ENCODE data around the gene AUH.
"Not testable (repeated sequence)": the region's sequence is repeated elsewhere in the genome, so short reads cannot be mapped to it uniquely, and the experiment has no call there.

The AUH gene

DNA sequence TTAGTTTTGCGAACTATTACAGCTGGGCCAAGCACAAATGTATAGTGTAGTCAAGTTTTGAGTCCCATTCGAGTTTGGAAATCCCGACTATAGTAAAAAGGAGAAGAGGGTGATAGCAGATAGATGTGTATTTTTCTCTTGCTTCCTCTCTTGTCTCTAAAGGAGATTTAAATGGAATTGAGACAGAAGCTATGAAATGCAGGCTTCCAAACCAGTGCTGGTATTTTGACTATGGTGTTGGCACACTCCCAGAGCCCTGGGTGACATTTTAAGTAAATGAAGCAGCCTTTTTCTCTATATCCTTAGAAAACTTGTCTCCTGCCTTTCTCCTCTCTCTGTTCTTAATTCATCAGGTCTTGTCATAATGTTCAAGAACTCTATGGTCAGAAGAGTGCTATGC is 17.7 kb upstream of the AUH start:
- DNase-seq (ENCODE audit: low read depth in 2 of 2): no peak

DNA sequence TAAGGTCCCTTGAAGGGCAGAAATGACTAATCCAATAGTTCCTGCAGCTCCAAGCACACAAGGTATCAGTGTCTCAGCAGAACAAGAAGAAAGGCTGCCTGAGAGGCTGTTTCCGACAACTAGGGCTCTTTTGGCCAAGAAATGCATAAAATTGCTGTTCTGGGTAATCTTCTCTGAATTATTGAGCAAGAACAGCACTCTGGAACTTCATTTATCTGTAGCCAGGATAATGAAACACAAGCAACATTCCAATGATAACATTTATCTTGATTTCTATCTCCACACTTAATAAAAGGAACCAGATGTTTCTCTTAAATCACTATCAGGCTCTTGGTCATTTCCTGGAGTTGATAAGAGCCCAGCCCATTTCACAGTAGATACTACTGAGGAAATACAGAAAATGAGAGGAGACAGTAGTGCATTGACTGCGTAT is 17.0 kb upstream of the AUH start:
- no peak for DNase-seq (ENCODE audit: low read depth in 2 of 2)

DNA sequence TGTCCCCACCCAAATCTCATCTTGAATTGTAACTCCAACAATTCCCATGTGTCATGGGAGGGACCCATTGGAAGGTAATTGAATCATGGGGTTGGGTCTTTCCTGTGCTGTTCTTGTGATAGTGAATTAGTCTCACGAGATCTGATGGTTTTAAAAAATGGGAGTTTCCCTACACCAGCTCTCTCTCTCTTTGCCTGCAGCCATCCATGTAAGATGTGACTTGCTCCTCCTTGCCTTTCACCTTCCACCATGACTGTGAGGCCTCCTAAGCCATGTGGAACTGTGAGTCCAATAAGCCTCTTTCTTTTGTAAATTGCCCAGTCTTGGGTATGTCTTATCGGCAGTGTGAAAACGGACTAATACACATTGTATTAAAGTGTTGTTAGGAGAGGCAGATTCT is 16.3 kb upstream of the AUH start:
- not testable (repeated sequence) for DNase-seq (ENCODE audit: low read depth in 2 of 2)

DNA sequence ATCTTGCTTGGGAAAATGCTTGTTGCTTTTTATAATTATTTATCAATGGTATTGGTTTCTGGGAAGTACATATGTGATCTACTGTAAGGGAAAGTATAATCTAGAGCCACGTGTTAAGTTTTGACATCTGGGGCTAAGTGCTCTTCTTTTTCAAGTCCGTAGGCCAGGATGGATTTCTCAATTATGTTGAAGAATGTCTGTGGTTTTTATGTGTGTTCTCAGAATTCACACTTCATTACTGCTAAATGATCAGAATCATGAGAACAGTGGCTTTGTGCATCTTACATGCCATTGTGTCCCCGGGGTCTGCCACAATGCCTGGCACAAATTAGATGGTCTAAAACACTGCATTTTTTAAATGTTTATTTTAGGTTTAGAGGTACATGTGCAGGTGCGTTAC is 14.5 kb upstream of the AUH start:
- DNase-seq (ENCODE audit: low read depth in 2 of 2): no peak

DNA sequence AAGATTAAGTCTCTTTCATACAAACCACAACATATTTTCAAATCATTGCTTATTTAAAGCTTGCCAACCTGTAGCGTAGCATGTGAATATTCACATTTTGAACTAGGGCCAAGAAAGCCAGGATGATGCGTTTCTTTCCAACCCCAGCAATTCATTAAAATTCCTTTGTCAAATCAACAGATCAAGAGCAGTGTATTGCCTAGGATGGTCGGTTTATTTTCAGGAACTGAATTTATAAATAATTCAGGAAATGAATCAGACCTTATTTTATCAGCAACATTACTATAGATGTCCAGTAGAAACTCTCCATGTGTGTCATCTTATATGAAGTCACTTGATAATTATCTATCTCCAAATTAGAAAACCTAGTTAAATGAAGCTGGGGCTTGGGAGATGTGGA is 13.2 kb upstream of the AUH start:
- no peak for DNase-seq (ENCODE audit: low read depth in 2 of 2)

DNA sequence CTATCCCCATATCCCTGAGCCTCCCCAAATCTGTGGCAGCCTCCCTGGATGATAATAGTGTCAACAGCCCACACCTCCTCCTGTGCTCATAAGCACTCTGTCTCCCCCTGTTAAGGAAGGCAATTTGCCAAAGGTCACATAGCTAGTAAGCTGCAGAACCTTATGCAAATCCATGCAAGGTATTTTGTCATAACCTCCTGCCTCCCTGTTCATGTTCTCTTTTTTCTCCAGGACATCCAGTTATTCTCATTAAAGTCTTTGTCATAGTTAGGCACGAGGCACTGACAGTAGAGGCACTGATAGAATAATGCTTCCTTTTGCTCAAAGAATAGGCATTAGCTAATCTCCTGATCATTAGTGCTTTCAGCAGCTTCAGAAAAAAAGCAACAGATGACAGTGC is 10.2 kb upstream of the AUH start:
- no peak for DNase-seq (ENCODE audit: low read depth in 2 of 2)

DNA sequence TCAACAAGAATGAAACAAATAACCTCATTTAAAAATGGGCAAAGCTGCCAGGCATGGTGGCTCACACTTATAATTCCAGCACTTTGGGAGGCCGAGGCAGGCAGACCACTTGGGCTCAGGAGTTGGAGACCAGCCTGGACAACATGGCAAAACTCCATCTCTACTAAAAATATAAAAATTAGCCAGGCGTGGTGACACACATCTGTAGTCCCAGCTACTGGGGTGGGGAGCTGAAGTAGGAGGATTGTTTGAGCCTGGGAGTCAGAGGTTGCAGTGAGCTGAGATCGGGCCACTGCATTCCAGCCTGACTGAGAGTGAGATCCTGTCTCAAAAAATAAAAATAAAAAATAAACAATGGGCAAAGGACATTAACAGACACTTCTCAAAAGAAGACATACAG is 8.3 kb upstream of the AUH start:
- DNase-seq (ENCODE audit: low read depth in 2 of 2): not testable (repeated sequence)

DNA sequence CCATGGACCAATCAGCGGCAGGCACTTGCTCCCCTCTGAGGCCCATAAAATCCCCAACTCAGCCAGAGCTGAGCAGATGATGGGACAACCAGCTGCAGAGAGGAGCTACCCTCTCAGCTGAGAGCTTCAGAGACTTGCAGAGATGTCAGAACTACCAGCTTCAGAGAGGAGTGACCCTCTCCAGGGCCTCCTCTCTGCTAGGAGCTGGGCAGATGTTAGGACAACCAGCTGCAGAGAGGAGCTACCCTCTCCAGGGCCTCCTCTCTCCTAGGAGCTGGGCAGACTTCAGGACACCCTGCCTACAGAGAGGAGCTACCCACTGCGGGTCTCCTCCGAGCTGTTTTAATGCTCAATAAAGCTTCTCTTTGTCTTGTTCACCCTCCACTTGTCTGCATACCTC is 3.0 kb upstream of the AUH start:
- no peak for DNase-seq (ENCODE audit: low read depth in 2 of 2)

DNA sequence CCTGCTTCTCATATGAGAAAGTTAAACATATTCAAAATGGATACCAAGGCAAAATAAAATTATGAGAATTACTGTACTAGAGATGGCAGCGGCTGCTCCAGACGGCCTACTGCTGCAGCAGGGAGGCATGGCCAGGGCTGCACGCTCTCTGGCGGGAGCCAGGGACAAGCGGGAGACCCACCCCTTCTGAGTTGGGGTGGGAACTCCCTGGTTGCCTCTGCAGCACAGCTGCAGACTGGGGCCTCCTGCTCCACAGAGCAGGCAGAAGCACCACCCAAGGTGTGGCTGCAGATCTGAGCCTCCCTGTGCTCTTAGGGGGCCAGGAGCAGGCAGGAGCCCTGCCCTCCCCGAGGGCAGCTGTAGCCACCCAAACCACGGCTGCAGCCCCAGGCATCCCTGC is 2.3 kb upstream of the AUH start:
- no peak for DNase-seq (ENCODE audit: low read depth in 2 of 2)

DNA sequence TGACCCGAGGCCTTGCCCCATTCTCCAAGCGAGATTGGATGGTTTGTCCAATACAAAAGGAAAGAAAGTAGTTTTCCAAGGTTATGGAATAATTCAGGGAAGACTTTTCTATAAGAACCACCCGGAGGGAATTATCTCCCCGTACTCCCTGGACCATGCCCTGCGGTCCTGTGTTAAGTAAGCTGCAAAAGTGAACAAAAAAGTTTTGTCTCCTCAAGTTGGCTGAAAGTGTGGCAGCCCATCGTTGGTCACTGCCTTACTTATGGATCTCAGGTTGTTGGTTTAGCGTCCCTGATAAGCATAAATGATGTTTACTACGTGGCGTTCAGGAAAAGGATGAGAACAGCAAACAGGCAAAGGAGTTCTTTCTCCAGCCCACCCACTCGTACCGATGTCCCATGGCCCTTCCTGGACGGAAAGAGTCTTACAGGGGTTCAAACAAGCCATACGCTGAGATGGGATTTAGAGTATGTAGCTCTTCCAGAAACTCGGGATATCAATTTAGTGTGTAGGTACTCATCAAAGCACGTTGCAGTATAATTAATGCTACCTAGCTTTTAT is 413 bp upstream of the AUH start:
- DNase-seq (ENCODE audit: low read depth in 2 of 2): no peak

DNA sequence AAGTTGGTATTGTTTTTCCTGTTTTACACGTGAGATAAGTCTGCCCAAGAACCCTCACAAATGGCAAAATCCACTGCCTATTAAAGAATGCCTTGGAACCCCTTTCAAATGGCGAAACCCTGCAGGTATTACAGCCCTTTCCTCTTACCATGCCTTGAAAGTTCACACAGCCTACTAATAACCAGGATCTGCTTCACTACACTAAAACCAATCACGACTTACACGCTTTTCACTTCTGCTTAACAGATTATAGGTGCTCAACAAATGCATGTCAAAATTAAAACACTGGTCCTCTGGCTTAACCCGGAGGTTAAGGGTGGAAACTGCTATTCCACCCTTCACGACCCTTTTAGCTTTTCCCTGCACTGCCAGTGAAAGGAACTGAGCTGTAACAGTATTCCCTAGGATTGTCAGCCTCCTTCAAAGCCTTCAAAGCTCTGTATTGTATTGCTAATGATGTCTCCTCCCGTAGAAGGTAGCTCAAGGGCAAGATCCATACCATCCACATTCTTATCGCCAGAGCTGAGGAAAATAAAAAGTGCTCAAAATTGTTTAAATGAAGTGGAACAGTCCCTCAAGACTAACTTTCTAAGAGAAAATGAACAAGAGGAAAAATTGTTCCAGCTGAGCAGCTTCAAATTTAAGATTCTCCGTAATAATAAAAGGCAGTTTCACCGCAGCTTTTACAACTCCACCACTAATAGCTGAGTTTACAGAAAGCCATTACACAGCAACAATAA is 997 bp downstream of the AUH start:
- no peak for DNase-seq (ENCODE audit: low read depth in 2 of 2)

DNA sequence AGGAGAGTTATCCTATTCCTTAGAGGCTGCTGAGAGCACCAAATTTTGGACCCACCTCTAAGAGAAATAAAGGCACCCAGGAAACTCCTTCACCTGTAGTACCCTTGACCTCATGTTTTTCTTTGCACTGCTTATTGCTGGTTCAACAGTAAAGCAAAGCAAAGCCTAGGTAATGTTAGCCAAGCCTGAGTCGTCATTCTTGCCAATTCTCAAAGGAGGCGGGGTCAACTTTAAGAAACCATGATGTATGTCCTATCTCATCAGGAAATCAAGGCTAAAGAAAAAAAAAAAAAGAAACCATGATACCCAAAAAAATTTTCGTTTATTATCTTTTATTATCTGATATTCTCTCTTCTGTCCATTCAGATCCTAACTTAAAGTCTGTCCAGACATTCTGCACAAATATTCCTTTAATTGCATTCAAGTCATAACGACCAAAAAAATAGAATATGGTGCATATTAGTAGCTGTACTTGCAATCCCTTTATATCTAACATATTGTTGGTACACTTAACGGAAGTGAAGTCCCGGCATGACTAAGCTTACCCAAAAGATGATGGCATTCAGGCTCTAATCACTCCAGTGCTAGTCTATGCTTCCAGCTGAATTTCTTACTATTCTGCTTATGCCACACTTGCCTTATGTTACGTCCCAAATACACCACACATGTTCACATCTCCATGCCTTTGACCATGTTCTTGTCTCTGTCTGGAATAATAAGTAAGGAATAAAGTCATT is 1.8 kb downstream of the AUH start:
- DNase-seq (ENCODE audit: low read depth in 2 of 2): no peak

DNA sequence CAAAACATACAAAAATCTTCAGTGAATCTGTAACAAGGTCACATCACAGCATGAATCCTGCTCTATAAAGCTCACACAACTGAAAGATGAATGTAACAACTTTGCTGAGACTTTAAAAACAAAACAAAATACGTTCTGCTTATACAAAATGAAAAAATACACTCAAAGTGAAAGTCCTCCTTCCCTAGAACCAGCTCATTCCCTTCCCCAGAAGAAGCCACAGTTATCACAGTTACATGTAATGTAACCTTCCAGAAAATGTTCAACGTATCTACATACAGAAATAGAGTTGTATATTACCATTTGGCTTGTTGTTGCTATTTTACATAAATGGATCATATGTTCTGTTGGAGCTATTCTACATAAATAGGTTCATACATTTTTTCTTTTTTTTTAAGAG is 2.6 kb downstream of the AUH start:
- no peak for DNase-seq (ENCODE audit: low read depth in 2 of 2)

DNA sequence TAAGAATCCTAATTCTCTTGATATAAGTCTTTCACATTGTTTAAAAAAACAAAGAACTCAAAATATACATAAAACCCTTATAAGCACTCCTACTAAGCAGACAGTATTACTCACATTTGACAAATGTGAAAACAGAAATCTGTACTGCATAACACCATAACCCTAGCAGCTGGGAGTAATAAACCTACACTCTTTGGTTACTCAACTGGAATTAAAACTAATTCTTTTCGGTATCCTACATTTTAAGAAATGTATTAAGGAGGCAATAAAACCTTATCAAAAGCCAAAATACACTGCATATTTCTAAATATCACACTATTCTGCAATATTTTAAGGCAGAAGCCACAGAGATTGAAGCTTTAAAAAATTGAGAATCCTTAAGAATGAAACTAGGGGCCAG is 6.8 kb downstream of the AUH start:
- DNase-seq (ENCODE audit: low read depth in 2 of 2): no peak

DNA sequence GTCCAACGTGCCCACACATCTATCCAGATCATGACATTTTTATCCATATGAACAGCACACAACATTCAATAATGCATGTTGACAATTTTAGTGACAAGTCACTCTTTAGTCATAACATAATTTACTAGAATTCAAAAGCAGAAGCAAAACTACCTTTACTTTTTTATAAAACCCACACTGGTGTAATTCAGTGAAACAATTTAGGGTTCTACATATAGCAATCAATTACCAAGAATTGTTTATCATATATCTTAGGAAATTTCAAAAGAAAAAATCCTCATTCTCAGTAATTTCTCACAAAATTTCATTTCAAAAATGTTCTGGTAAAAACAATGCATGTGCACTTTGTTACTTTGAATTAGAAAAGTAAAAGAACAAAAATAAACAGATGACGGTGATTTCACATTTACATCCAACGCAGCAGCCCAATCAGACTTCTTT is 12.6 kb downstream of the AUH start:
- no peak for DNase-seq (ENCODE audit: low read depth in 2 of 2)

DNA sequence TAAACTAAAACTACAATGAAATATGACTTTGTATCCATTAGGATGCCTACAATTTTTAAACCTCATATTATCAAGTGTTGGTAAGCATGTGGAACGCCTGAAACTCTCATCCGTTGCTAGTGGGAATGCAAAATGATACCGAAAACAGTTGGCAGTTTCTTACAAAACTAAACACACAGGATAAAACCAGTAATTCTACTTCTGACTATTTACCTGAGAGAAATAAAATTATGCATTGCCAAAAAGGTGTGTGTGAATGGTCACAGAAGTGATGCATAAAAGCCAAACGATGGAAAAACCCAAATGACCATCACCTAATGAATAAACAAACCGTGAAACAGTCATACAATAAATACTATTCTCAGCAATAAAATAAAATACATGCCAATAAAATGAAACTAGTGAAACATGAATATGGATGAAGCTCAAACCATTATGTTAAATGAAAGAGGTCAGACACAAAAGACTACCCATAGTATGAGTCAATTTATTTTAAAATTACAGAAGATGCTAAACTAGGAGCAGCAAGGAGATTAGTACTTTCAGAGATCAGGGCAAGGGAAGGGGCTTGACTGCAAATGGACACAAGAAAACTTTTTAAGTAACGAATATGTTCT is 13.4 kb downstream of the AUH start:
- DNase-seq (ENCODE audit: low read depth in 2 of 2): no peak

DNA sequence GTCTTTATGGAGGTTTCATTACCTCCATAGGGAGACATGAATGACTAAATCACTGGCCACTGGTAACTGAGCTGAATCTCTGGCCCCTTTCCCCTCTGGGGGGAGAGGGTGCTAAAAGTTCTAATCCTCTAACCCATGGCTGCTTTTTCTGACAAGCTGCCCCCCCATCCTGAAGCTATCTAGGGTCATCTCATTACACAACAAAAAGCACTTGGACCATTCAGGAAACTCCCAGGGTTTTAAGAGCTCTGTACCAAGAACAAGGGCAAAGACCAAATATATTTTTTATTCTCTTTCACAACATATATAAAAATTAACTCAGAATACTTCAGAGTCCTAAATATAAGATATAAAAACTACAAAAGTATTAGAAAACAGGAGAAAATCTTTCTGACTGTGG is 14.3 kb downstream of the AUH start:
- no peak for DNase-seq (ENCODE audit: low read depth in 2 of 2)

DNA sequence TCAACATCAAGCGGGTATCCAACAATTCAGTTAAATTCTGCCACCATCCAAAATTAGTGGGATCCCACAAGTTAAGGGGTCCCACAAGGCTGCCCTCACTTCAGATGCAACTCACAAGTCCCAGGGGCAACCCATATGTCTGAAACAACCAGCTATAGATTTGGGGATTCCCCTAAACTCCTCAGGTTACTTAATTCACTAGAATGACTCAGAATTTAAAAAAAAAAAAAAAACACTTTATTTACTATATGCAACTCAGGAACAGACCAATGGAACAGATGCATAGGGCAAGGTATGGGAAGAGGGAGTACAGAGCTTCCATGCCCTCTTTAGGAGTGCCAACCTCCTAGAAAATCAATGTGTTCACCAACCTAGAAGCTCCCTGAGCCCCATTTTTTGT is 15.1 kb downstream of the AUH start:
- DNase-seq (ENCODE audit: low read depth in 2 of 2): no peak

DNA sequence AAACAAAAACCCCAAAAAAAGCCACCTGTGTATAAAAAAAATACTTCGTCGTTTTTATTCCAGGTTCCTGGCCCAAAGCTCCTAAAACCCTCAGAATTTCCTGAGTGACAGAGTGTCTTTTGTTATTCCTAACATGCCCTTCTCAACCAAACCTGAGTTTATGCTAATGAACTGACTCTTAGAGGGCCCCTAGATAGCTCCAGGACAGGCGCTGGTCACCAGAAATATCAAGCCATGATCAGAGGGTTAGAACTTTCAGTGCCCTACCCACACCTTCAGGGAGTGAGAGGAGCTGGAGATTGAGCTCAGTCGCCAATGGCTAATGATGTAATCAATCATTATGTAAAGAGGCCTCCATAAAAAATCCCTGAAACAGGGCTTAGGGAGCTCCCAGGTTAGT is 15.7 kb downstream of the AUH start:
- DNase-seq (ENCODE audit: low read depth in 2 of 2): no peak

DNA sequence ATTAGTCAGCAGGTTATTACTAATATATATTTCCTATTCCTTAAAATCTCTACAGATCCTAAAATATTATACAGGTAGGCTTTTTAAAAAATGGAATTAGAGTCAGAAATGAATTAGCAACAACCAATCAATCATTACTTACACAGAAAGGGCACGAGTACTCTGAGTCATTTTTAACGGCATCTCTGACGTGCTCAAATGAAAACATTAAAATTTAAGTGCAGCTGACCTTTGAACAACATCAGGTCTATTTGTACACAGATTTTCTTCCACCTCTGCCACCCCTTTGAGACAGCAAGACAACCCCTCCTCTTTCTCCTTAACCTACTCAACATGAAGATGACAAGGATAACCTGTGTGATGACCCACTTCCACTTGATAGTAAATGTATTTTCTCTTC is 19.1 kb downstream of the AUH start:
- no peak for DNase-seq (ENCODE audit: low read depth in 2 of 2)

DNA sequence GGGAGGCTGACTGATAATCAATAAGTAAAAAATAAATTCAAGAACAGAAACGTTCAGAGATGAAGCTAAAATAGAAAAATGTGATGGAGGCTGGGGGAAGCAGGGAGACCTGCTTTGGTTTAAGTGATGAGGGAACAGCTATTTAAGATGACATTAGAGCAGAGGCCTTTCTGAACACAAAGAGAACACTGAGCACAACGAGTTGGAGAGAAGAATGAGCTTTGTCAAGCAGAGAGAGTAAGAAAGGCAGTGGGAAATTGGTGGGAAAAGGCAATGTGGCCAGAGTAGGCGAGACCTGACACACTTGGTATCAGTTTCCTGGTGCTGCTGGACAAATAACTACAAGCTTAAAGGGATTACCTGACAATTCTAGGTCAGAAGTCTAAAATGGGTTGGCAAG is 20.0 kb downstream of the AUH start:
- DNase-seq (ENCODE audit: low read depth in 2 of 2): no peak

DNA sequence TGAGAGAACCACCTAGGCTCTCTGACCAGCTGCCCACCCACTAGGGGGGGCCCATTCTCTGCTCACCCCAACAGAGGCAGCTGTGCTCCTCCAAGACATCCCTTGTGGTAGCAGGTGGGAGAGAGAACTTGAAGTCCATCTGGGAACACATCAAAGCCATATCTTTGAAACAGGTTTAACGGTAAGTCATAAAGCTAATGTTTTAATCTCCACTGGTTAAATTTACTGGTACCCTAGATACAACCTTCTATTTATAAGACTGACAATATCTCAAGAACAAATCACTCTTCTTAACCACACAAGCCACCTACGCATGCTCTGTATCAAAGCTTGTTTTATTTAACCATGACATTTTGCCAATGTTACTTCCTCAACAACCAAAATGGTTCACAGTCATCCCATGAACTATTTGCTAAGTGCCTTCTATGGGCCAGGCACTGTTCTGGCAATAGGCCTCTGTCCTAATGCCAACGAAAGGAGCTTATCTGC is 20.4 kb downstream of the AUH start:
- DNase-seq (ENCODE audit: low read depth in 2 of 2): no peak
